Neural progenitor cell (in vitro differentiated cells): ENCODE data around the gene RNF151.

Experiments
- EZH2 ChIP-seq: fragments of 200-600 bp; sonication (generic); IDR thresholded peaks from 2 replicates; pipeline ENCODE4 v1.6.1; 2017; ENCODE audit warnings: antibody characterized with exemption, mild to moderate bottlenecking, moderate library complexity
- EZH2phosphoT487 ChIP-seq: fragments of 200-600 bp; sonication (generic); IDR thresholded peaks from 2 replicates; pipeline ENCODE4 v1.6.1; 2017; ENCODE audit warnings: antibody characterized with exemption
- TF ChIP-seq, protein P1 (sequence below): fragments of 200-600 bp; sonication (generic); IDR thresholded peaks from 2 replicates; pipeline ENCODE4 v1.5.1; 2017; ENCODE audit warnings: antibody characterized with exemption, mild to moderate bottlenecking

DNA sequence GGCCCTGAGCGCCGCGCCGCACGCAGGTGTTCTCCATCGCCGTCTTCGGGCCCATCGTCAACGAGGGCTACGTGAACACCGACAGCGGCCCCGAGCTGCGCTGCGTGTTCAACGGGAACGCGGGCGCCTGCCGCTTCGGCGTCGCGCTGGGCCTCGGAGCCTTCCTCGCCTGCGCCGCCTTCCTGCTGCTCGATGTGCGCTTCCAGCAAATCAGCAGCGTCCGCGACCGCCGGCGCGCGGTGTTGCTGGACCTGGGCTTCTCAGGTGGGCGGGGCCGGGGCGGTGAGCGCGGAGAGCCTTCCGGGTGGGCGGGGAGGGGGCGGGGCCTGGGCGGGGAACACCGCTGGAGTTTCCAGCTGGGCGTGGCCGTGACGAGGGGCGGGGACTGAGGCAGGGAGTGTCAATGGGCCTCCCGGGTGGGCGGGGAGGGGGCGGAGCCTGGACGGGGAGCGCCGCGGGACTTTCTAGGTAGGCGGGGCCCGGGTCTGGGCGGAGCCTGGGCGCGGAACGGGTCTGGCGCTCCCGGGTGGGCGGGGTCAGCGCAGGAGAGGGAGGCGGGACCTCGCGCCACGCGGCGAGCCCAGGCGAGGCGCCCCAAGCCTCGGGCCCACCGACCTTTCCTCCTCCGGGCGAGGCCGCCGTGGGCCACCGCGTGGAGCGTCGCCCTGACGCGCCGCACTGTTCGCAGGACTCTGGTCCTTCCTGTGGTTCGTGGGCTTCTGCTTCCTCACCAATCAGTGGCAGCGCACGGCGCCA lies 25.5 kb downstream of the RNF151 start:
- TF ChIP-seq, protein P1, sequence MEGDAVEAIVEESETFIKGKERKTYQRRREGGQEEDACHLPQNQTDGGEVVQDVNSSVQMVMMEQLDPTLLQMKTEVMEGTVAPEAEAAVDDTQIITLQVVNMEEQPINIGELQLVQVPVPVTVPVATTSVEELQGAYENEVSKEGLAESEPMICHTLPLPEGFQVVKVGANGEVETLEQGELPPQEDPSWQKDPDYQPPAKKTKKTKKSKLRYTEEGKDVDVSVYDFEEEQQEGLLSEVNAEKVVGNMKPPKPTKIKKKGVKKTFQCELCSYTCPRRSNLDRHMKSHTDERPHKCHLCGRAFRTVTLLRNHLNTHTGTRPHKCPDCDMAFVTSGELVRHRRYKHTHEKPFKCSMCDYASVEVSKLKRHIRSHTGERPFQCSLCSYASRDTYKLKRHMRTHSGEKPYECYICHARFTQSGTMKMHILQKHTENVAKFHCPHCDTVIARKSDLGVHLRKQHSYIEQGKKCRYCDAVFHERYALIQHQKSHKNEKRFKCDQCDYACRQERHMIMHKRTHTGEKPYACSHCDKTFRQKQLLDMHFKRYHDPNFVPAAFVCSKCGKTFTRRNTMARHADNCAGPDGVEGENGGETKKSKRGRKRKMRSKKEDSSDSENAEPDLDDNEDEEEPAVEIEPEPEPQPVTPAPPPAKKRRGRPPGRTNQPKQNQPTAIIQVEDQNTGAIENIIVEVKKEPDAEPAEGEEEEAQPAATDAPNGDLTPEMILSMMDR, result no peak
- TF ChIP-seq EZH2phosphoT487, result peak; percentile 19
- no peak for TF ChIP-seq EZH2
